HG03575 (cell line): ENCODE results near the gene TMEM145.

Experiments
- ATAC-seq: cut with Tn5 transposase; IDR thresholded peaks from one replicate; pipeline ENCODE4 v1.9.1; 2021; ENCODE audit not compliant: unreplicated experiment, insufficient number of reproducible peaks, low FRiP score; ENCODE audit errors: extremely low read depth

The TMEM145 gene

GRCh38 chr19:42276284-42276683 lies 36.8 kb upstream of the TMEM145 start:
- ATAC-seq, result no peak

GRCh38 chr19:42276821-42277220 lies 36.3 kb upstream of the TMEM145 start:
- no peak for ATAC-seq

- ATAC-seq, result no peak
Measured at GRCh38 chr19:42277821-42278451, 35.2 kb upstream of the TMEM145 start.

DNA sequence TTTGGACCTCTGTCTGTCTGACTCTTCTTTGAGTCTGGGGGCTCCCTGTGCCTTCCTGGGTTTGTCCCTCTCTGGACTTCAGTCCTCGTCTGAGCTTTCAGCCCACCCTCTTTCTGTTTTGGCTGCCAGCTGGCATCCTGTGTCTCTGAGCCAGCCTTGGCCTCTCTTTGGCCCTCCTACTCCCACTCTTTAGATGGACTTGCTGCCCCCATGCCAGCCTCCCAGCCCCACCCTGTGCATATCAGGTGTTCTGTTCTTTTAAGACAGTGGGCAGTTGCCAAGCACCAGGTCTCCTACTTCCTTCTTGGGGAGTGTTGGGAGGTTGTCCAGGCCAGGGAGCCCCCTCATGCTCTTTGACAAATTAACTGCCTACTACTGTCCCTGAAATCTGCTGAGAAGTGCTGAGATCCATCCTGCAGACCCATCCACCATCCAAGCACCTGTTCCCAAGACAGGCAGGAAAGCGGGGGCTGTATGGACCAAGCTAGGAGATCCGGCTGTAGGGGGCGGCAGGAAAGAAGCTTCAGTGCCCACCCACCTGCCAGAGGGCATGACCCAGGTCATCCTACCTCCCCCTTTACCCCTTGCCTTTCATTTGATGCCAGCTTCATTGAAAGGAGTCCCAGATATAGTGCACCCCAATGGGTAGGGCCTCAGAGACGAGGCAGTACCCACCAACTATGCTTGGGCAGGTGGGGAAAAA lies 34.5 kb upstream of the TMEM145 start:
- no peak for ATAC-seq

DNA sequence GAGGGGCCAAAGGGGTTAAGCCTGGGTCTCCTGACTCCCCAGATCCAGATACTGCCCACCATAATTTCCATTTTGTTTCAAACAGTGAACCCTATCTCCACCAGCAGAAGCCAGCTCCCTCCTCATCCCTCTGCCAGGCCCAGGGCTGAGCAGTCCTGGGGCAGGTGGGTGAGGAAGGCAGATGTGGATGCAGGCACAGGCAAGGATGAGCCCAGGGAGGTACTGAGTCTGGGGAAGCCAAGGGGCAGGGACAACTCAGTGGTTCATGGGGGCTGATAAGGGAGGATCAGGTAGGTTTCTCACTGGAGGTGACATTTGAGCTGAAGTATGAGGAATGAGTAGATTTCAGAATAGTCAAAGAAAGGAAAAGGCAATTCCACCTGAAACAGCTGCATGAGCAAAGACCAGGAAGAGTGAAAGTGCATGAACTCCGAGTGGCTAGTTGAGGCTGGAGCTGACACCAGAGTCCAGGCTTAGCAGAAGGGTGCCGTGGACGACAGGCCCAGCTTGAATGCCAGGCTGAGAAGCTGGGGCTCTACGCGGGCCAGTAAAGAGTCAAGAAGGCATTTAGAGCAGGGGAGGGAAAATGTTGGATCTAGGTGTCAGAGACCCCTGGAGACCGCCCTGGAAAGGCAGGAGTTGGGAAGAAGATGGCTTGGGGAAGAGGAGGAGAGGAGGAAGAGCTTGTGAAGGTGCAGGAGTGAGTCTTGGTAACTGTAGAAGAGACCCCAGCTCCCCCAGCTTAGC lies 33.8 kb upstream of the TMEM145 start:
- no peak for ATAC-seq

- no peak for ATAC-seq
Measured at GRCh38 chr19:42279902-42280814, 33.0 kb upstream of the TMEM145 start.

DNA sequence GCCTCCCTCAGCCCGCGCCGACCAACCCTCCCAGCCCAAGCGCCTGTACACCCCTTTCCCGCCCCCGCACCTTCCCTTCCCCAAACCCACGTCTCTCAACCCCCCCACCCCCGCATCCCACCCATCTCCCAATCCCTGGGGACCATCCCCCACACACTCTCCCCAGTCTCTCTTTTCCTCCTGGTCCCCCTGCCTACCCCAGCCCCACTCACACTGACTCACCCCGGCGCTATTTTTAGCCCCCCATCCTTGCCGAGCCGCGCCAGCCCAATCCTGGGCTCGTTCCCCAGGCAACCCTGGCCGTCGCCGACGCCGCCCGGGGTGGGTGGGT lies 32.3 kb upstream of the TMEM145 start:
- no peak for ATAC-seq

DNA sequence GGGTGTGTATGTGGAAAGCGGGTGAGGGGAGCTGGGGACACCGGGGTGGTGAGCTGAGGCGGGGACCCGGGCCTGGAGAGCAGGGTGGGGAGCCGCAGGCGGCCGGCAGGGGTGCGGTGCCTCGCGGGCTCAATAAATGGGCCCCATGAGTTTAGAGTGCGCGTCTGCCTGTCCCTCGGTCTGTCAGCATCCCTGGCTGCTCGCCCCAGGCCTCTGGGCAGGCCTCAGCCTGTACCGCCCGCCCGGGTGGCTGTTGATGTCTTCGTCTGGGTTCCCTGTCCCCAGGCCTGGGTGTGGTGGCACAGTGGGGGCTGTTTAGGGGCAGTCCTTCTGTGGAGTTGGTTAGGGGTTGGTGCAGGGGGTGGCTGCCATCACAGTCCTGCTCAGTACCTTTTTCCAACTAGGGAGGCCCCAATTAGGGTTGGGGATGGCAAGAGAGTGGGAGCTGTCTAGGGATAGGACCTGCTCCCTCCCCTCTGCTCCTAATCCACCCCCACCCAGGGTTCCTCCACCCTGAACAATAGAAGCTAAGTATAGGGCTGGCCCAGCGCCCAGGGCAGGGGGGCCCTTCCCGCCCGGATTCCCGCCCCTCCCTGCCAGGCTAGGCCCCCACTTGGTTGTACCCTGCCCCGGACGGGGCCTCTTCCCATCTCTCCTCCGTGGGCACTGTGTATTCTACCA lies 31.8 kb upstream of the TMEM145 start:
- no peak for ATAC-seq

DNA sequence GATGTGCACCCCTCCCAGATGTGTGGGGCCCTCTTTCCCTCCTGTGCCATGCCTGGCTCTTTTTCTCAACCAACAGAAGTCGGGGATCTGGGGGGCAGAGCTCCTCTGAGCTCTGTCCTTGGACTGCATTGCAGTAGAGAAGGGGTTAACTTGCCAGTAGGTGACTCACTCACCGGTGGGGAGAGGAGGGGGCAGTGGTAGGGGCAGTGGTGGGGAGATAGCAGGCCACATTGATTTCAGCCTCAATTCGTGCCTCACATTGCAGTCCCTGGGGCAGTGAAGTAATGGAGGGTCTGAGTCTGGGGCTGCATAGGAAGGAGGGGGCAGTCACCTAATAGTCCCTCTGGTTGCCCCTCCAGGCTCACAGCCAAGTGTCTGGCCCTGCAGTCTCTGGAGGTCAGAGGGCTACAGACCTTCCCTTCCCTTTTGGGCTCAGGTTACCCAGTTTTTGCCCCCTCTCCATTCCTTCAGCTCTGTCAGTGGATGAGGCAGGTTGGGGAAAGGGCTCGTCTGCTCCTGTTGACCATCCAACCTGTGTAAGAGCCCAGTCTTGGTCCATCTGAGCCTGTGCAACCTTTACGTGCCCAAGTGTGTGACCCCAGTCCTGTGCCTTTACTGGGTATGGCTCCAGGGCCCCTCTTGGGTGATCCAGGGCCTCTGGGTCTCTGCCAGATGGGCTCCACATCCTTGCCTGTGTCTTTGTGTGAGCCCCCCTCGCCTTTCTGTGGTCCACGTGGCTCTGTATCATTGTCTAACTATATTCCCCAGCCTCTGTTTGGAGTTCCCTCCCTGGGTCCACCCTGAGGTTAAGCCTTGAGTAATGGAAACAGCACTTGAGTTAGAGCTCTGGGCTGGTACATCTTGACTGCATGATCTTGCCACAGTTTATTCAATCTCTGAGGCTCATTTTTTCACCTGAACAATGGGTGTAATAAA lies 31.0 kb upstream of the TMEM145 start:
- no peak for ATAC-seq

DNA sequence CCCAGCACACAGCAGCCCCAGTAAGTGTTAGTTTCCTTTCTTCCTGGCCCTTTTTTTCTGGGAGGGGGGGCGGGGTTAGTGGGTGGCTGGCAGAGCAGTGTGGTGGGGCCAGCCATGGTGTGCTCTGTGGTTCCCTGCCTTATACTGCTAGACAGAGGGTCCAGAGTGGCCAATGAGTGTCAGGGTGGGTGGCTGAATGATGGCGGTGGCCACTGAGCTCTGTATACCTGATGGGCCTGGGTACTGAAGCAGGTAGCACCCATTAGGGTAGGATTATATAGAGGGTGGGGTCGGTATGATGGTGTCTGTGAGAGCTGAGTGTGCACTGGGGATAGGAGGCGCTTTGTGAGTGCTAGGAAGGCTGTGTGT lies 30.3 kb upstream of the TMEM145 start:
- ATAC-seq, result no peak

DNA sequence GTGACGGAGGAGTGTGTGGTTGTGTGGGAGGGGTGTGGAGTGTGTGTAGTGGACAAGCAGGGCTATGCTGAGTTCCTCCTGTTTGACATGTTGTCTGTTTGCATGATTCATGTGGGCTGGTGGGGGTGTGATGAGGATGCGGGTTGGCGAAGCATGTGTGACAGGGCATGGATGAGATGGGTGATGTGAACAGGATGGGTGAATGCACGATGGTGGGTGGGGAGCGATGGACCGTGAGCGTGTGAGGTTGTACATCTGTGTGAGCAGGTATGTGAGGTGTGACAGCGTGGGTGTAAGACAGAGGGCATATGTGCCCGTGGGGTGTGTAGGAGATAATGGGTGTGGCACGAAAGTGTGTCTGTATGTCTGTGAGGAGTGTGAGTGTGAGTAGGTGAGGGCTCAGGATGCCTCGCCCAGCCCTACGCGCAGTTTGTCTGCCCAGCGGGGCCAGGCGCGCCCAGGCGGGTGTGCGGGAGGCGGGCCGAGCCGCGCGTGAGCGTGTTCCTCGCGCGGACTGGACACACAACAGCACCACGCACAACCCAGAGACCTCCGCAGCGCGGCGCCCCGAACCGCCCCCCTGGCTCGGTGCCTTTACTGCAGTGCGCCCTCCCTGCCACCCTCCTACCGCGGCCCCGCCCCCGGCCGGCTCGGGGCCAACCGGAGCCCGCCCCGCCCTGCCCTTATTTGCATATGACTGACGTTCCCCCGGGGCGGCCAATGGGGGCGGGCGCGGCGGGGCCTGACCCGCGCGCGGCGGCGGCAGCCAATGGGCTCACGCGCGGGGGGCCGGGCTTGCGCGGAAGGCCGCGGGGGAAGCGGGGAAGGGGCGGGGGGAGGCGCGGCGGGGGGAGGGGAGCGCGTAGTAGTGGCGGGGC lies 29.7 kb upstream of the TMEM145 start:
- no peak for ATAC-seq

DNA sequence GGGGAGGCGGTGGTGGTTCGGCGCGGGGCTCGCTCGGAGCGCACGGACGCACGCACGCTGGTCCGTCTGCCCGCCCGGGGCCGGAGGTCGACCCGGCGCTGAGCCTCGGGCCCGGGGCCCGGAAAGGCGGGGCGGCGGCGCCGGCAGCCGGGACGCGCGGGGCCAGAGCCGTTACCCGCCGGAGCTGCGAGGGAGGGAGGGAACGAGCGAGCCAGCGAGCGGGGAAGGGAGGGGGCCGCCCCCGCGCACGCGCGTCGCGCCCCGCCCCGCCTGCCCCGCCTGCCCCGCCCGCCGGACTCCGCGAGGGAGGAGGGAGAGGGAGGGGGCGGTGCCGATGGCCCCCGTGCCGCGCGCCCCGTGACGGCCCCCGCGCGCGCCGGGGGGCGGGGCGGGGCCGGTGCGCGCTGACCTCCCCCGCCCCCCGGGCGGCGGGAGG lies 29.0 kb upstream of the TMEM145 start:
- no peak for ATAC-seq

GRCh38 chr19:42284591-42285341 lies 28.3 kb upstream of the TMEM145 start:
- ATAC-seq, result no peak

GRCh38 chr19:42285541-42285941 lies 27.6 kb upstream of the TMEM145 start:
- ATAC-seq, result no peak

GRCh38 chr19:42285988-42286348 lies 27.1 kb upstream of the TMEM145 start:
- ATAC-seq, result no peak

GRCh38 chr19:42286349-42287016 lies 26.6 kb upstream of the TMEM145 start:
- ATAC-seq, result no peak
